Ascending aorta (tissue), 2 donors: ENCODE data around the gene CDK4. TPM values are rescaled to one million over a fixed set of nuclear protein-coding genes. Genes with fewer than 3 reads are reported as not detected.

ENCODE experiments used
- DNase-seq, 2 donors: peaks; one replicate each; pipeline ENCODE4 v3.0.0-alpha.2; 2019; ENCODE audit warnings: low spot score in 2 of 2
- H3K27ac ChIP-seq, 2 donors: fragments of 200-600 bp; sonication (generic); one replicate each; pipeline ENCODE4 v1.5.1; 2016 to 2017; ENCODE audit warnings: mild to moderate bottlenecking in 1 of 2
- H3K27me3 ChIP-seq: fragments of 200-600 bp; sonication (generic); one replicate; pipeline ENCODE4 v1.5.1; 2017
- H3K36me3 ChIP-seq, 2 donors: fragments of 200-600 bp; sonication (generic); one replicate each; pipeline ENCODE4 v1.5.1; 2016
- H3K4me1 ChIP-seq, 2 donors: fragments of 200-600 bp; sonication (generic); one replicate each; pipeline ENCODE4 v1.5.1; 2016 to 2017; ENCODE audit warnings: mild to moderate bottlenecking in 1 of 2
- H3K4me3 ChIP-seq, 2 donors: fragments of 200-600 bp; sonication (generic); one replicate each; pipeline ENCODE4 v1.5.1; 2016 to 2017; ENCODE audit warnings: mild to moderate bottlenecking in 1 of 2
- H3K9me3 ChIP-seq, 2 donors: fragments of 200-600 bp; sonication (generic); one replicate each; pipeline ENCODE4 v1.5.1; 2016
- intact Hi-C: fragments of 100-400 bp; cut with DNase I; formaldehyde crosslinking; loops from one replicate; pipeline ENCODE4 v1.15.1; 2023
- total RNA-seq: library from RNA; depleted of rRNA; stranded (reverse); fragments of >200 nt; gene quantifications from one replicate; pipeline ENCODE4 v1.1.0, GENCODE V29; 2016
- TF ChIP-seq, protein P1 (sequence below), 3 experiments: fragments of 200-600 bp in 2 of 3; fragments of 450-650 bp in 1 of 3; sonication (generic) in 2 of 3; IDR thresholded peaks; one replicate each; pipeline ENCODE4 v1.5.1; 2016 to 2019; ENCODE audit warnings: antibody characterized with exemption in 3 of 3, mild to moderate bottlenecking in 1 of 3, moderate library complexity in 1 of 3

Gene CDK4
- total RNA-seq, 1 donor from 2014 or later = 82.6 TPM

DNA sequence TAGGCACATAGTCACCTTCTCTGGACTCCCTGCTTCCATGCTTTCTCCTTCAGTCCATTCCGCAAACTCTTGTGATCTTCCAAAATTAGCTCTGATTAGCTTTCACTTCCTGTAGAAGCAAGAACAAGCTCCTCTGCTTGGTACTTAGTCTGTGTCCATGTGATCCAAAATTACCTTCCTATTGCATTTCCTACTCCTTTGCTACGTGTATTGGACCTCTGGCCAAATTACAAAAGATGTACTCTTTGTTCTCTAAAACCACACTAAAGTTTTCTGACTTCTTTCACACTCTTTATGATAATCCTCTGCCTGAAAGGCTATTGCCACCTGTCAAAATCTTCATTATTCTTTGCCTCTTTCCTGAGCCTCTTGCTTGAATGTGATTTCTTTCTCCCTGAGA is 29.7 kb upstream of the CDK4 start:
- no peak for DNase-seq
- Histone ChIP-seq H3K9me3 (no peaks in the 10 kb centered on the region), H3K4me3 (no peak overlapping the region), H3K36me3 (peaks cover 10 to 13% of the 10 kb centered on the region in 2 donors), H3K4me1 (peaks cover 7 to 14% of the 10 kb centered on the region in 2 donors), H3K27ac (peak overlapping the region in 1 of 2 donors; percentile 13), H3K27me3 (no peaks in the 10 kb centered on the region)
- intact Hi-C loops = loop anchor here (1.0 kb wide), 1 partner anchor 124 kb away; no protein-coding TSS in a partner anchor
- TF ChIP-seq, protein P1, sequence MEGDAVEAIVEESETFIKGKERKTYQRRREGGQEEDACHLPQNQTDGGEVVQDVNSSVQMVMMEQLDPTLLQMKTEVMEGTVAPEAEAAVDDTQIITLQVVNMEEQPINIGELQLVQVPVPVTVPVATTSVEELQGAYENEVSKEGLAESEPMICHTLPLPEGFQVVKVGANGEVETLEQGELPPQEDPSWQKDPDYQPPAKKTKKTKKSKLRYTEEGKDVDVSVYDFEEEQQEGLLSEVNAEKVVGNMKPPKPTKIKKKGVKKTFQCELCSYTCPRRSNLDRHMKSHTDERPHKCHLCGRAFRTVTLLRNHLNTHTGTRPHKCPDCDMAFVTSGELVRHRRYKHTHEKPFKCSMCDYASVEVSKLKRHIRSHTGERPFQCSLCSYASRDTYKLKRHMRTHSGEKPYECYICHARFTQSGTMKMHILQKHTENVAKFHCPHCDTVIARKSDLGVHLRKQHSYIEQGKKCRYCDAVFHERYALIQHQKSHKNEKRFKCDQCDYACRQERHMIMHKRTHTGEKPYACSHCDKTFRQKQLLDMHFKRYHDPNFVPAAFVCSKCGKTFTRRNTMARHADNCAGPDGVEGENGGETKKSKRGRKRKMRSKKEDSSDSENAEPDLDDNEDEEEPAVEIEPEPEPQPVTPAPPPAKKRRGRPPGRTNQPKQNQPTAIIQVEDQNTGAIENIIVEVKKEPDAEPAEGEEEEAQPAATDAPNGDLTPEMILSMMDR (IDR thresholded peaks at IDR 0.05) = no peak

DNA sequence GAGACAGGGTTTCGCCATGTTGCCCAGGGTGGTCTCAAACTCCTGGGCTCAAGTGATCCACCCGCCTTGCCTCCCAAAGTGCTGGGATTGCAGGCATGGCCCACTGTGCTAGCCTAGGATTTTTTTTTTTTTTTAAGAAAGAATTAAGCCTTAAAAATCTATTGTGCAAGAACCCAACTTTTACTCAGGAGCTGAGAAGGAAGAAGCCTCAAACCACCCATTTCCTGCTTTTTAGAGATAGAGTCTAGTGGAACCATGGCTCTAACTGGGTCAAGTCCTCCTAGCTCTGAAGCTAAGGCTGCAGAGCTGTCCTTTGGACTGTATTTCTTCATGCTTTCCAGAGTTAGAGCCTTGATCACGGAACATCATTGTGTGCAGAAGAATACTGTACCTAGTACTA is 29.1 kb upstream of the CDK4 start:
- Histone ChIP-seq H3K36me3 (peaks cover 8 to 9% of the 10 kb centered on the region in 2 donors), H3K27me3 (no peaks in the 10 kb centered on the region), H3K4me3 (no peak overlapping the region), H3K9me3 (no peaks in the 10 kb centered on the region), H3K27ac (no peak overlapping the region), H3K4me1 (peaks cover 7 to 14% of the 10 kb centered on the region in 2 donors)
- DNase-seq = peak in 1 of 2 donors; percentile 16
- intact Hi-C loops = no loop called here
- TF ChIP-seq, protein P1 (IDR thresholded peaks at IDR 0.05) = no peak

DNA sequence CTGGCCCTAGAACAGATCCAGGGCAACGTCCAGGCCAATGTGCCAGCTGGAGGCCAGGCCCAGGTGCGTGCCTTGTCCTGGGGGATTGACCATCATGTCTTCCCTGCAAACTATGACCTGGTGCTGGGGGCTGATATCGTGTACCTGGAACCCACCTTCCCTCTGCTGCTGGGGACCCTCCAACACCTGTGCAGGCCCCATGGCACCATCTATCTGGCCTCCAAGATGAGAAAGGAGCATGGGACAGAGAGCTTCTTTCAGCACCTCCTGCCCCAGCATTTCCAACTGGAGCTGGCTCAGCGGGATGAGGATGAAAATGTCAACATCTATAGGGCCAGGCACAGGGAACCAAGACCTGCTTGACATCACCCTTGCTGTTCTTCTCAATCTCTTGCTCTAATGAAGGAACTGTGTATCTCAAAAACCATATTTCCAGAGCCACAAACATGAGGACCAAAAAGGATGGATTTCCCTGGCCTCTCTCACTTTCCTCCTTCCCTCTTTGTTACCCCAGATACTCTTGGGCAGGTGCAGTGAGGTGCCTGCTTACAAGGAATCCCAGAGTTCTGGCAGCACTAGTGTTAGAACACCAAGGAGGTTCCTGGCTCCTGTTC is 28.3 kb upstream of the CDK4 start:
- intact Hi-C loops = no loop called here
- H3K27ac ChIP-seq = no peak overlapping the region

DNA sequence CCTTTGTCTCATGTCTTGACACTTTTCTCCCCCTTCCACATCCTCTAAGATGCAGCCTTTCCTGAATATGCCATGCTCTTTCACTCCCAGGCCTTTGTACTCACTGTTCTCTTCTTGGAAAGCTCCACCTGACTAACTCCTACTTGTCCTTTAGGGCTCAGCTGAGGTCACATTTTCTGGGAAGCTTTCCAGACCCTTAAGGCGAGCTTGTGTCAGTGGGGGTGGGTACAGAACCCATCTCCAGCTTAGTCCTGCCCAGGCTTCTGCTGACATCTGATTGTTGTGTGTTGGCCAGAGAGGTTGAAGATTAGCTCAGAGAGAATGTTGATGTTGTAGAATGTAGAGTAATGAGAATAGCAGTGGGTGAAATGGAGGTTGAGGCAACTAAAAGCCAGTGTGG is 27.6 kb upstream of the CDK4 start:
- intact Hi-C loops = no loop called here
- no peaks in the 10 kb centered on the region for H3K9me3 ChIP-seq
- no peak overlapping the region for H3K27ac ChIP-seq
- H3K4me1 ChIP-seq = peaks cover 7 to 14% of the 10 kb centered on the region in 2 donors
- TF ChIP-seq, protein P1 (IDR thresholded peaks at IDR 0.05) = no peak
- H3K27me3 ChIP-seq = no peaks in the 10 kb centered on the region
- H3K36me3 ChIP-seq = peaks cover 0 to 9% of the 10 kb centered on the region in 2 donors
- peak in 1 of 2 donors; percentile 18 for DNase-seq
- no peak overlapping the region for H3K4me3 ChIP-seq

More for the DNA sequence above, 28.3 kb upstream of the CDK4 start:
- H3K27me3 ChIP-seq = no peaks in the 10 kb centered on the region
- peaks cover 7 to 14% of the 10 kb centered on the region in 2 donors for H3K4me1 ChIP-seq
- H3K4me3 ChIP-seq = no peak overlapping the region
- H3K36me3 ChIP-seq = peaks cover 1 to 6% of the 10 kb centered on the region in 2 donors
- TF ChIP-seq, protein P1 (IDR thresholded peaks at IDR 0.05) = no peak
- DNase-seq = peak in 1 of 2 donors; percentile 57
- H3K9me3 ChIP-seq = no peaks in the 10 kb centered on the region

DNA sequence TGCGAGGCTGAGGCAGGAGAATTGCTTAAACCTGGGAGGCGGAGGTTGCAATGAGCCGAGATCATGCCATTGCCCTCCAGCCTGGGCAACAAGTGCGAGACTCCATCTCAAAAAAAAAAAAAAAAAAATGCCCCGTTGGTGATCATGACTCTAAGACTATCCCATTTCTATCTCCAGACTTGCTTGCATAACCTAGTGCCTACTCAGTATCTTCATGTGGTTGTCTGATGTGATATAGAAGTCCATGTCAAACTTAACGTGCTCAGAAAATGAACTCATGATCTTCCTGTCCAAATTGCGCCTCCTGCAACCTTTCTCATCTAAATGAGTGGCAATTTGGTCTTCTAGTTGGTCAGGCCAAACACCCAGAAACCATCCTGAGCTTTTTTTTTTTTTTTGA is 25.8 kb upstream of the CDK4 start:
- Histone ChIP-seq H3K9me3 (no peaks in the 10 kb centered on the region), H3K4me1 (peaks cover 2 to 11% of the 10 kb centered on the region in 2 donors), H3K4me3 (no peak overlapping the region), H3K36me3 (peaks cover 0 to 13% of the 10 kb centered on the region in 2 donors), H3K27me3 (no peaks in the 10 kb centered on the region), H3K27ac (no peak overlapping the region)
- TF ChIP-seq, protein P1 (IDR thresholded peaks at IDR 0.05) = no peak
- intact Hi-C loops = no loop called here
- DNase-seq = no peak
